HEK293 (cell line): ENCODE measurements around the gene ZBTB44.

ENCODE experiments used
- CTCF ChIA-PET: fragments of 350-600 bp; formaldehyde crosslinking; extraction: SDS; loops from one replicate; lab custom pipeline; 2021; ENCODE audit warnings: antibody characterized with exemption; lab: Yijun Ruan, JAX
- POLR2A ChIA-PET: fragments of 300-600 bp; formaldehyde crosslinking; extraction: SDS; loops from one replicate; lab custom pipeline; 2020; ENCODE audit warnings: antibody characterized with exemption, inconsistent platforms; lab: Yijun Ruan, JAX
- H3K27ac ChIP-seq: fragments of 200-500 bp; sonication (Bioruptor generic); 2 replicates; pipeline ENCODE4 v1.5.1; 2014; ENCODE audit warnings: low read depth, low read length, control low read depth, inconsistent platforms; ENCODE audit errors: extremely low read depth
- H3K36me3 ChIP-seq, 2 experiments: fragments of 200-500 bp in 1 of 2; sonication (Bioruptor generic) in 1 of 2; 1 replicate in 1 of 2; 2 replicates in 1 of 2; pipeline ENCODE4 v1.5.1; 2014 to 2017; ENCODE audit warnings: inconsistent platforms in 2 of 2, low read length in 2 of 2; ENCODE audit not compliant: control insufficient read depth in 2 of 2, insufficient read depth in 1 of 2
- H3K4me1 ChIP-seq: fragments of 200-500 bp; sonication (Bioruptor generic); 2 replicates; pipeline ENCODE4 v1.5.1; 2014; ENCODE audit warnings: mild to moderate bottlenecking, low read length, inconsistent platforms; ENCODE audit not compliant: control insufficient read depth, insufficient read depth
- H3K4me3 ChIP-seq: 2 replicates; pipeline ENCODE4 v1.5.1; 2011; ENCODE audit warnings: low read depth, mild to moderate bottlenecking, control low read depth, low read length, moderate library complexity
- H3K9me3 ChIP-seq: fragments of 200-500 bp; sonication (Bioruptor generic); 2 replicates; pipeline ENCODE4 v1.5.1; 2014; ENCODE audit warnings: low read depth, low read length, inconsistent platforms; ENCODE audit not compliant: control insufficient read depth, insufficient read depth
- GLI2 ChIP-seq: fragments of 450-650 bp; formaldehyde crosslinking; IDR thresholded peaks from 2 replicates; pipeline ENCODE4; 2017; ENCODE audit warnings: missing biosample characterization, missing genetic modification characterization, low read depth, borderline replicate concordance
- KLF17 ChIP-seq: fragments of 450-650 bp; formaldehyde crosslinking; IDR thresholded peaks from 2 replicates; pipeline ENCODE4 v1.5.1; 2016; ENCODE audit warnings: missing biosample characterization, missing genetic modification characterization
- MYNN ChIP-seq: fragments of 450-650 bp; formaldehyde crosslinking; IDR thresholded peaks from 2 replicates; pipeline ENCODE4 v1.5.1; 2016; ENCODE audit warnings: missing biosample characterization, missing genetic modification characterization, borderline replicate concordance
- SCRT1 ChIP-seq: fragments of 450-650 bp; formaldehyde crosslinking; IDR thresholded peaks from 2 replicates; pipeline ENCODE4 v1.5.1; 2016; ENCODE audit warnings: missing biosample characterization, missing genetic modification characterization, borderline replicate concordance
- TCF7L2 ChIP-seq: IDR thresholded peaks from 2 replicates; pipeline ENCODE4 v1.6.1; 2011; ENCODE audit warnings: low read depth, mild to moderate bottlenecking, inconsistent platforms, low read length, moderate library complexity, borderline replicate concordance
- WT1 ChIP-seq: fragments of 450-650 bp; formaldehyde crosslinking; IDR thresholded peaks from 2 replicates; pipeline ENCODE4 v1.5.1; 2016; ENCODE audit warnings: missing biosample characterization, missing genetic modification characterization
- ZBTB1 ChIP-seq: fragments of 450-650 bp; formaldehyde crosslinking; IDR thresholded peaks from 2 replicates; pipeline ENCODE4 v1.5.1; 2016; ENCODE audit warnings: missing biosample characterization, missing genetic modification characterization
- ZBTB48 ChIP-seq: fragments of 450-650 bp; formaldehyde crosslinking; IDR thresholded peaks from 2 replicates; pipeline ENCODE4 v1.5.1; 2016; ENCODE audit warnings: missing biosample characterization, missing genetic modification characterization
- ZFP41 ChIP-seq: fragments of 450-650 bp; formaldehyde crosslinking; IDR thresholded peaks from 2 replicates; pipeline ENCODE4 v1.5.1; 2016; ENCODE audit warnings: missing biosample characterization, missing genetic modification characterization, borderline replicate concordance
- ZNF114 ChIP-seq: fragments of 450-650 bp; formaldehyde crosslinking; IDR thresholded peaks from 2 replicates; pipeline ENCODE4 v1.5.0; 2017; ENCODE audit warnings: missing biosample characterization, missing genetic modification characterization
- ZNF292 ChIP-seq: fragments of 450-650 bp; formaldehyde crosslinking; IDR thresholded peaks from 2 replicates; pipeline ENCODE4 v1.5.1; 2016; ENCODE audit warnings: low read depth, missing biosample characterization, missing genetic modification characterization, borderline replicate concordance
- ZNF366 ChIP-seq: fragments of 450-650 bp; formaldehyde crosslinking; conservative IDR thresholded peaks from 2 replicates; pipeline ENCODE4 v1.5.1; 2016; ENCODE audit warnings: missing biosample characterization, missing genetic modification characterization
- ZNF404 ChIP-seq: fragments of 450-650 bp; formaldehyde crosslinking; IDR thresholded peaks from 2 replicates; pipeline ENCODE4 v1.5.1; 2017; ENCODE audit warnings: missing biosample characterization, missing genetic modification characterization
- ZNF426 ChIP-seq: fragments of 450-650 bp; formaldehyde crosslinking; IDR thresholded peaks from 2 replicates; pipeline ENCODE4 v1.5.1; 2017; ENCODE audit warnings: missing biosample characterization, missing genetic modification characterization, mild to moderate bottlenecking, inconsistent platforms, moderate library complexity
- ZNF433 ChIP-seq: fragments of 450-650 bp; formaldehyde crosslinking; IDR thresholded peaks from 2 replicates; pipeline ENCODE4 v1.5.1; 2016; ENCODE audit warnings: missing biosample characterization, missing genetic modification characterization, low read depth
- ZNF449 ChIP-seq: fragments of 450-650 bp; formaldehyde crosslinking; IDR thresholded peaks from 2 replicates; pipeline ENCODE4 v1.5.1; 2017; ENCODE audit warnings: missing biosample characterization, mild to moderate bottlenecking, missing genetic modification characterization, moderate library complexity
- ZNF473 ChIP-seq: fragments of 450-650 bp; formaldehyde crosslinking; IDR thresholded peaks from 2 replicates; pipeline ENCODE4 v1.5.1; 2017; ENCODE audit warnings: missing biosample characterization, missing genetic modification characterization
- ZNF518A ChIP-seq: fragments of 450-650 bp; formaldehyde crosslinking; conservative IDR thresholded peaks from 2 replicates; pipeline ENCODE4 v1.5.1; 2016; ENCODE audit warnings: low read depth, missing biosample characterization, missing genetic modification characterization
- ZNF555 ChIP-seq: fragments of 450-650 bp; formaldehyde crosslinking; conservative IDR thresholded peaks from 2 replicates; pipeline ENCODE4 v1.5.1; 2017; ENCODE audit warnings: missing biosample characterization, mild to moderate bottlenecking, missing genetic modification characterization, inconsistent platforms
- ZNF558 ChIP-seq: fragments of 450-650 bp; formaldehyde crosslinking; IDR thresholded peaks from 2 replicates; pipeline ENCODE4 v1.5.1; 2016; ENCODE audit warnings: missing biosample characterization, missing genetic modification characterization
- ZNF692 ChIP-seq: fragments of 450-650 bp; formaldehyde crosslinking; IDR thresholded peaks from 2 replicates; pipeline ENCODE4 v1.5.1; 2016; ENCODE audit warnings: missing biosample characterization, missing genetic modification characterization
- ZNF701 ChIP-seq: fragments of 450-650 bp; formaldehyde crosslinking; IDR thresholded peaks from 2 replicates; pipeline ENCODE4 v1.5.1; 2016; ENCODE audit warnings: missing biosample characterization, missing genetic modification characterization
- ZNF791 ChIP-seq: fragments of 450-650 bp; formaldehyde crosslinking; IDR thresholded peaks from 2 replicates; pipeline ENCODE4 v1.5.1; 2016; ENCODE audit warnings: missing biosample characterization, missing genetic modification characterization

ZBTB44 gene

GRCh38 chr11:130279989-130280388, 34.7 kb downstream of the ZBTB44 start:
- H3K36me3 ChIP-seq, result no peaks in the 10 kb centered on the region

GRCh38 chr11:130278745-130279144, 36.0 kb downstream of the ZBTB44 start:
- H3K27ac ChIP-seq, result no peak overlapping the region
- TF ChIP-seq ZNF692 (tag by site-specific recombination), result no peak
- no peak for TF ChIP-seq SCRT1 (tag by site-specific recombination)
- TF ChIP-seq ZNF555 (tag by site-specific recombination), result no peak
- no peak for TF ChIP-seq GLI2 (tag by site-specific recombination)
- no peak for TF ChIP-seq ZNF473 (tag by site-specific recombination)
- TF ChIP-seq ZNF404 (tag by site-specific recombination), result no peak
- TF ChIP-seq KLF17, result no peak
- TF ChIP-seq ZNF426 (tag by site-specific recombination), result no peak
- no peak for TF ChIP-seq ZNF292
- TF ChIP-seq ZNF791 (tag by site-specific recombination), result no peak
- TF ChIP-seq ZBTB1 (tag by site-specific recombination), result no peak
- TF ChIP-seq ZNF518A (tag by site-specific recombination), result no peak
- no peak for TF ChIP-seq ZNF449 (tag by site-specific recombination)
- no peak for TF ChIP-seq ZNF701 (tag by site-specific recombination)
- no peak for TF ChIP-seq WT1 (tag by site-specific recombination)
- no peak for TF ChIP-seq ZNF114 (tag by site-specific recombination)
- TF ChIP-seq MYNN, result no peak
- TF ChIP-seq TCF7L2, result no peak
- no peaks in the 10 kb centered on the region for H3K4me1 ChIP-seq
- H3K36me3 ChIP-seq, result no peaks in the 10 kb centered on the region
- CTCF ChIA-PET, result no interaction called here
- POLR2A ChIA-PET, result no interaction called here
- no peaks in the 10 kb centered on the region for H3K9me3 ChIP-seq
- H3K4me3 ChIP-seq, result no peak overlapping the region

More at GRCh38 chr11:130279989-130280388, 34.7 kb downstream of the ZBTB44 start:
- TF ChIP-seq ZNF558 (tag by site-specific recombination) (no peak), ZFP41 (tag by site-specific recombination) (no peak), ZNF366 (no peak), ZNF433 (tag by site-specific recombination) (no peak), ZBTB48 (tag by site-specific recombination) (no peak)
- TF ChIP-seq, all 188 proteins: peak for 0
- no peak overlapping the region for H3K27ac ChIP-seq
- no peak overlapping the region for H3K4me3 ChIP-seq
- no peaks in the 10 kb centered on the region for H3K9me3 ChIP-seq
- no peaks in the 10 kb centered on the region for H3K4me1 ChIP-seq
- CTCF ChIA-PET, result no interaction called here
- POLR2A ChIA-PET, result no interaction called here
